Putamen (tissue), 1 donor: ENCODE measurements around the gene ZNF692.
"Not testable (repeated sequence)": the region's sequence is repeated elsewhere in the genome, so short reads cannot be mapped to it uniquely, and the experiment has no call there.

ENCODE experiments used
- DNase-seq: peaks from one replicate; pipeline ENCODE4 v3.0.0-alpha.2; 2016; ENCODE audit warnings: low spot score

The ZNF692 gene

DNA sequence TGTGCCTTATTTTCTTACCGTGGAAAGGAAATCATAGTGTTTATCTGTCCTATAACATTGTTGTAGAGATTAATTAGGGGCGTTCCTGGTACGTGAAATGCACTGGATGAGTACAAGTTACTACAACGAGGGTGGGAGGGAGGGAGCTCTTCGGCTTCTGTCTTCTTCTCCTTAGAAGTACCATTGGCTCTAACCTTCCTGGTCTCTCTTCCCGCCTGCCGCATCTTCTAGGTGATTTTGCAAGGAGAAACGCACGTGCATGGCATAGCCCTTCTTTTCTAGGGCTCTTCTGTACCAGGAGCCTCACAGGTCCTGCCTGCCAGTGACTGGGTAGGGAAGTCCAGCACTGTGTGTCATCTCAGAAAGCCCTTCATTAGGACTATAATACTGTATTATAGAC lies 50.0 kb downstream of the ZNF692 start:
- DNase-seq, result no peak

DNA sequence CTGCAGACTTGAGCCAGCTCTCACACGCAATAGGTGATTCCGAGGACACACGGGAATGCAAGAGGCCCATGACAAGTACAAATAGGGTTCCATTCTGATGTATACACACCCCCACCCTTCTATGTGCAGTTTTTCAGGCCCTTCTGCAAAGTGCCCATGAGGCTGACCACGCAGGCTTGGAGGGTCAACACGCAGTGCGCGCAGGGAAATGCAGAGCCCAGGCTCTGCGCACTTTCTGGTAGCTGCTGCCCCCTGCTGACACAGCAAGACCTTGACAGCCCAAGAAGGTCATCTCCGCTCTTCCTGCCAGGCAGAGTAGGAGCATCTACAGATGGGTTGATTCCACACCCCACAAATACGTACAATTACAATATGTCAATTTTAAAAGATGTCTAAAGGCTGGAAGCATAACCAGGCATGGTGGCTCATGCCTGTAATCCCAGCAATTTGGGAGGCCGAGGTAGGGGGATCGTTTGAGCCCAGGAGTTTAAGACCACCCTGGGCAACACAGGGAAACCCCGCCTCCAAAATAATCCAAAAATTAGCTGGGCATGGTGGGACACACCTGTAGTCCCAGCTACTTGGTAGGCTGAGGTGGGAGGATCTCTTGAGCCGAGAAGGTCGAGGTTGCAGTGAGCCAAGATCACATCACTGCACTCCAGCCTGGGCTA lies 51.7 kb downstream of the ZNF692 start:
- peak; percentile 60 for DNase-seq

DNA sequence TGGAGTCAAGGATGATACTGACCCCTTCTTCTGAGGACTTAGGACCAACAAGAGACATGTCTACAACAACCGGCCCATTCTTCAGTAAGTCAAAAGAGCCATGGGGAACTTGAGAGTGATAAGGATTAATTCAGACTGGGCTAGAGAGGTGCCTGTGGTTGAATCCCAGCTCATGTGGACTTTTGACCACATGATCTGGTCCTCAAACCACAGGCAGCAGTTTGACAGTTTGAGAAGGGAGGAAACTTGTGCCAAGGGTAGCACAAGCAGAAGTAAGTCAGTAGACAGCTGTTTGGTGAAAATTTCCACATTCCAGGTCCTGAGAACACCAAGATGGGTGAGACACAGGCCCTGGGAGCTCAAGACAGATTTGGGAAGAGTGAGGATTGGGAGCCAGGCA lies 53.0 kb downstream of the ZNF692 start:
- no peak for DNase-seq

DNA sequence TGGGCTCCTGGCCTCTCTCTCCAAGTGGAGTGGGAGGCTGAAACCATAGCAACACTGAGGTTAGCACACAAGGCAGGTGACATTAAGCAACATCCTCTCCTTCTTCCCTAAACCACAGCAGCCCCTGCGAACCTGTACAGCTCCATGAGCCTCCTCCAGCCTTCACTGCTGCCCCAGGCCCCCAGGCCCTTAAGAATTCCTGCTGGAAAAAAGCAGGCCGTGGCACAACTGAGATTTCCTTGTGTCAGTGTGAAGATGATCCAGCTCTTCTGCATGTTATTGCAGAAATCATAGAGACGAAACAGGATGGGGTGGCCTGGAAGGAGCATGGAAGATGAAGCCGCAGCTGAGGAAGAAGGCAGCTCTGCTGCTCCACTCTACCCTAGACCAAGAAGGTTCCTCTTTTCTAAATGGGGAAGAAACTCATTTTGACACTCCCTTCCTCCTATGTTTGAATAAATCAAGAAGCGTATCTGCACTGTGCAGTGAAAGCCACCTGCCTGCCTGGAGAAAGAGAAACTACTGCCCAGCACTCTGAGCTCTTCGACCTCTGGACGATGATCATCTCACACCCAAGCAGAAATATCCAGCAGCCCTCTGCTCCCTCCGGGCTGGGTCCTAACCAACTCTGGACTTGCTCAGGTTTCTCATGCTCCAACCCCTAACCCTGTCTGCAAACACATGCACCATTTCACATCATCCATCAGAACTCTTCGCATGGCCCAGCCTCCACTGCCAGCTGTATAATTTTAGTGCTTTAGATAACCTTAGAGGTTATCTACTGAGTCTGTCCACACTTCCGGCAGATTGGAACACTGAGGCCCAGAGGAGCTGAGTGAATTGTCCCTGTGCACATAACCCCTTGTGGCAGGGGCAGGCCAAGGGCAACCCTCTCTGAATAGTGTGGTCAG lies 53.9 kb downstream of the ZNF692 start:
- DNase-seq, result no peak

DNA sequence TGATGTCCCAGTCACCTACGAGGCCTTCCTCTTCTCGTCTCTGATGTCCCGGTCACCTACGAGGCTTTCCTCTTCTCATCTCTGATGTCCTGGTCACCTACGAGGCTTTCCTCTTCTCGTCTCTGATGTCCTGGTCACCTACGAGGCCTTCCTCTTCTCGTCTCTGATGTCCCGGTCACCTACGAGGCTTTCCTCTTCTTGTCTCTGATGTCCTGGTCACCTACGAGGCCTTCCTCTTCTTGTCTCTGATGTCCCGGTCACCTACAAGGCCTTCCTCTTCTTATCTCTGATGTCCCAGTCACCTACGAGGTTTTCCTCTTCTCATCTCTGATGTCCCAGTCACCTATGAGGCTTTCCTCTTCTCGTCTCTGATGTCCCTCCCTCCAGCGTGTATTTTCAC lies 55.4 kb downstream of the ZNF692 start:
- DNase-seq, result not testable (repeated sequence)

DNA sequence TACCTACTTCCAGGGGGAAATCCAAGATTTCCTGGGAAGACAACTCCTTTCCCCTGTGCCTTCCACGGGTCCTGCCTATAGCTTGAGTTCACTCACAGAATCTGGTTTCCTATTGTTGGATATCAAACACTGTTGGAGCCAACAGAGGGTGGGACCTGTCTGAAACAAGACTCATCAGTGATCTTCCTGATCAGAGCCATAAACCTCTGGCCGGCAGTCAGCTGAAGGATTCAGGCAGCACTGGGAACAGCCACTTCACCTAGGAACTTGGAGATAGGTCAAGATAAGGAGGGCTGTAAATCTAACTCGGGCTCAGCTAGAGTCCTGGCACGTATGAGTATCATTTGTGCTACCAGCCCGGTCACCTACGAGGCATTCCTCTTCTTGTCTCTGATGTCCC lies 56.4 kb downstream of the ZNF692 start:
- no peak for DNase-seq

DNA sequence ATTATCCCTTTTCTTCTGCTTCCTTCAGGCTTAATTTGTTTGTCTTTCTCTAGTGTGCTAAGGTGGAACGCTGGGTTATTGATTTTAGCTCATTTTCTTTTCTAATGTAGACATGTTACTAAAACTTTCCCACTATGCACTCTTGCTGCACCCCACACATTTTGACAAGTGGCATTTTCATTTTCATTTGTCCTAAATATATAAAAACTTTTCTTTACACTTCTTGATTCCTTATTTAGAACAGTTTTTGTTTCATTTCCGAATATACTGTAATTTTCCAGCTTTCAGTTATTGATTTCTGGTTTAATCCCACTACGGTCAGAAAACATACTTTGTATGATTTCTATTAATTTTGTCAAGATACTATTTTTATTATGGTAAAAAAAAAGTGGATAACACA lies 58.4 kb downstream of the ZNF692 start:
- no peak for DNase-seq
